Hepatocyte (in vitro differentiated cells): Measurements from ENCODE around the gene DNAH17. TPM values are rescaled to one million over a fixed set of nuclear protein-coding genes. Genes with fewer than 3 reads are reported as not detected.

Experiments
- DNase-seq: peaks from one replicate; pipeline ENCODE4 v3.0.0-alpha.2; 2016; ENCODE audit warnings: low spot score
- H2AFZ ChIP-seq: fragments of 200-600 bp; sonication (generic); 2 replicates; pipeline ENCODE4 v1.6.0; 2016; ENCODE audit warnings: antibody characterized with exemption, mild to moderate bottlenecking
- H3K27ac ChIP-seq: fragments of 200-600 bp; sonication (generic); 2 replicates; pipeline ENCODE4 v1.5.1; 2016; ENCODE audit warnings: mild to moderate bottlenecking
- H3K27me3 ChIP-seq: fragments of 200-600 bp; sonication (generic); 2 replicates; pipeline ENCODE4 v1.6.1; 2016
- H3K36me3 ChIP-seq: fragments of 200-600 bp; sonication (generic); replicated peaks from 2 replicates; pipeline ENCODE4 v1.5.1; 2016; ENCODE audit warnings: low read depth; ENCODE audit not compliant: insufficient read depth
- H3K4me1 ChIP-seq: fragments of 200-600 bp; sonication (generic); 2 replicates; pipeline ENCODE4 v1.5.1; 2016; ENCODE audit warnings: mild to moderate bottlenecking, moderate library complexity; ENCODE audit not compliant: insufficient read depth
- H3K4me2 ChIP-seq: fragments of 200-600 bp; sonication (generic); 2 replicates; pipeline ENCODE4 v1.6.0; 2016
- H3K4me3 ChIP-seq: fragments of 200-600 bp; sonication (generic); 2 replicates; pipeline ENCODE4 v1.5.1; 2016; ENCODE audit warnings: mild to moderate bottlenecking
- H3K79me2 ChIP-seq: fragments of 200-600 bp; sonication (generic); 2 replicates; pipeline ENCODE4 v1.6.0; 2017; ENCODE audit warnings: mild to moderate bottlenecking
- H3K9me2 ChIP-seq: fragments of 200-600 bp; sonication (generic); replicated peaks from 2 replicates; pipeline ENCODE4 v1.6.0; 2017; ENCODE audit warnings: mild to moderate bottlenecking; ENCODE audit not compliant: insufficient read depth
- H3K9me3 ChIP-seq: fragments of 200-600 bp; sonication (generic); 2 replicates; pipeline ENCODE4 v1.5.1; 2016; ENCODE audit warnings: low read depth, mild to moderate bottlenecking
- H4K20me1 ChIP-seq: fragments of 200-600 bp; sonication (generic); 2 replicates; pipeline ENCODE4 v1.6.0; 2016; ENCODE audit warnings: mild to moderate bottlenecking; ENCODE audit not compliant: insufficient read depth, poor library complexity, severe bottlenecking
- EZH2 ChIP-seq: fragments of 200-600 bp; sonication (generic); IDR thresholded peaks from 2 replicates; pipeline ENCODE4 v1.6.1; 2016; ENCODE audit warnings: antibody characterized with exemption, mild to moderate bottlenecking, borderline replicate concordance
- EZH2phosphoT487 ChIP-seq: fragments of 200-600 bp; sonication (generic); IDR thresholded peaks from one replicate; pipeline ENCODE4 v1.6.1; 2018; ENCODE audit warnings: antibody characterized with exemption, mild to moderate bottlenecking, low read depth, moderate library complexity; ENCODE audit not compliant: unreplicated experiment, severe bottlenecking
- WGBS: methylation state at CpG from one replicate; pipeline ENCODE4 v1.1.6; 2016; ENCODE audit warnings: low lambda C conversion rate; ENCODE audit errors: missing lambda C conversion rate; 5-methylcytosine and 5-hydroxymethylcytosine counted together
- polyA plus RNA-seq: library from polyadenylated mRNA; unstranded; fragments of >200 nt; fragmentation: Nextera tagmentation; extraction: Ambion mirVana; gene quantifications from 2 replicates; pipeline ENCODE4 v1.2.1, GENCODE V29; 2016
- total RNA-seq: library from RNA; depleted of rRNA; stranded (reverse); fragments of >200 nt; gene quantifications from 2 replicates; pipeline ENCODE4 v1.2.3, GENCODE V29; 2014
- TF ChIP-seq, protein P1 (sequence below): fragments of 200-600 bp; sonication (generic); IDR thresholded peaks from 2 replicates; pipeline ENCODE4 v1.5.1; 2016; ENCODE audit warnings: antibody characterized with exemption, mild to moderate bottlenecking; ENCODE audit not compliant: poor library complexity

DNAH17 gene
- total and polyA plus RNA-seq, 2 experiments from 2014 or later, result 0.20 to 1.5 TPM

DNA sequence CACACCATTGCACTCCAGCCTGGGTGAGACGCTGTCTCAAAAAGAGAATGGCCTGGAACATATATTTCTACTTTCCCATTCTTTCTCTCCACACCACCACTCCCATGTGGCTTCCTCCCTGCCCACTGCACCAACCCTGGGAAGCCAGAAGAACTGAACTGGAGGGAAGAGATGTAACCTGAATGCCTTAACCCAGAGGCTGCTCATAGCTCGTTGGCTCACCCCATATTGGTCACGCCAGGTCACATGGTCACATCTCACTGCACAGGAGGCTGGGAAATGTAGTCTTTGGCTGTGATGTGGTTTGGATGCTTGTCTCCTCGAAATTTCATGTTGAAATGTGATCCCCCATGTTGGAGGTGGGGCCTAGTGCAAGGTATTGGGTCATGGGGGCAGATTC, 5.9 kb upstream of the DNAH17 start:
- no peaks in the 10 kb centered on the region for H3K79me2 ChIP-seq
- no peaks in the 10 kb centered on the region for H3K9me2 ChIP-seq
- DNase-seq, result no peak
- H2AFZ ChIP-seq, result no peak overlapping the region
- no peaks in the 10 kb centered on the region for H3K9me3 ChIP-seq
- no peaks in the 10 kb centered on the region for H4K20me1 ChIP-seq
- H3K36me3 ChIP-seq, result no peaks in the 10 kb centered on the region
- WGBS, result 55% methylated on average over 4 of the region's 4 CpGs
- H3K4me1 ChIP-seq, result no peaks in the 10 kb centered on the region
- H3K4me3 ChIP-seq, result no peak overlapping the region
- TF ChIP-seq, protein P1, sequence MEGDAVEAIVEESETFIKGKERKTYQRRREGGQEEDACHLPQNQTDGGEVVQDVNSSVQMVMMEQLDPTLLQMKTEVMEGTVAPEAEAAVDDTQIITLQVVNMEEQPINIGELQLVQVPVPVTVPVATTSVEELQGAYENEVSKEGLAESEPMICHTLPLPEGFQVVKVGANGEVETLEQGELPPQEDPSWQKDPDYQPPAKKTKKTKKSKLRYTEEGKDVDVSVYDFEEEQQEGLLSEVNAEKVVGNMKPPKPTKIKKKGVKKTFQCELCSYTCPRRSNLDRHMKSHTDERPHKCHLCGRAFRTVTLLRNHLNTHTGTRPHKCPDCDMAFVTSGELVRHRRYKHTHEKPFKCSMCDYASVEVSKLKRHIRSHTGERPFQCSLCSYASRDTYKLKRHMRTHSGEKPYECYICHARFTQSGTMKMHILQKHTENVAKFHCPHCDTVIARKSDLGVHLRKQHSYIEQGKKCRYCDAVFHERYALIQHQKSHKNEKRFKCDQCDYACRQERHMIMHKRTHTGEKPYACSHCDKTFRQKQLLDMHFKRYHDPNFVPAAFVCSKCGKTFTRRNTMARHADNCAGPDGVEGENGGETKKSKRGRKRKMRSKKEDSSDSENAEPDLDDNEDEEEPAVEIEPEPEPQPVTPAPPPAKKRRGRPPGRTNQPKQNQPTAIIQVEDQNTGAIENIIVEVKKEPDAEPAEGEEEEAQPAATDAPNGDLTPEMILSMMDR, result no peak
- TF ChIP-seq EZH2 (no peak), EZH2phosphoT487 (no peak)
- H3K27ac ChIP-seq, result no peak overlapping the region
- H3K27me3 ChIP-seq, result no peaks in the 10 kb centered on the region
- H3K4me2 ChIP-seq, result no peak overlapping the region

DNA sequence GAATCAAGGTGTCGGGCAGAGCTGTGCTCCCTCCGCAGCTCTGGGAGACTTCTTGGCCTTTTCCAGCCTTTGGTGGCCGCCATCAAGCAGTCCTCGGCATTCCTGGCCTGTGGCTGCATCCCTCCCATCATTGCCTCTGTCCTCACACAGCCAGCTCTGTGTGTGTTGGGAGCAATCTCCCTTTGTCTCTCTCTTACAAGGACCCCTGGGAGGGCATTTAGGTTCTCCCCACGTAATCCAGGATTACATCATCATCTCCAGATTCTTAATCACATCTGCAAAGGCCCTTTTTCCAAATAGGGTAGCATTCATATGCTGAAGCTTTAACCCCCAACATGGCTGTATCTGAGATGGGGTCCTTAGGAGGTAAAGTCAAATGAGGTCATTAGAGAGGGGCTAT, 4.1 kb upstream of the DNAH17 start:
- no peaks in the 10 kb centered on the region for H3K79me2 ChIP-seq
- no peak overlapping the region for H2AFZ ChIP-seq
- no peak overlapping the region for H3K4me3 ChIP-seq
- TF ChIP-seq, protein P1, result no peak
- TF ChIP-seq EZH2, result no peak
- TF ChIP-seq EZH2phosphoT487, result no peak
- H3K4me2 ChIP-seq, result no peak overlapping the region
- no peaks in the 10 kb centered on the region for H3K9me3 ChIP-seq
- no peaks in the 10 kb centered on the region for H4K20me1 ChIP-seq
- no peaks in the 10 kb centered on the region for H3K27me3 ChIP-seq
- no peak overlapping the region for H3K27ac ChIP-seq
- no peaks in the 10 kb centered on the region for H3K36me3 ChIP-seq
- no peaks in the 10 kb centered on the region for H3K4me1 ChIP-seq
- no peaks in the 10 kb centered on the region for H3K9me2 ChIP-seq
- 76% methylated on average over 5 of the region's 5 CpGs for WGBS
- no peak for DNase-seq

DNA sequence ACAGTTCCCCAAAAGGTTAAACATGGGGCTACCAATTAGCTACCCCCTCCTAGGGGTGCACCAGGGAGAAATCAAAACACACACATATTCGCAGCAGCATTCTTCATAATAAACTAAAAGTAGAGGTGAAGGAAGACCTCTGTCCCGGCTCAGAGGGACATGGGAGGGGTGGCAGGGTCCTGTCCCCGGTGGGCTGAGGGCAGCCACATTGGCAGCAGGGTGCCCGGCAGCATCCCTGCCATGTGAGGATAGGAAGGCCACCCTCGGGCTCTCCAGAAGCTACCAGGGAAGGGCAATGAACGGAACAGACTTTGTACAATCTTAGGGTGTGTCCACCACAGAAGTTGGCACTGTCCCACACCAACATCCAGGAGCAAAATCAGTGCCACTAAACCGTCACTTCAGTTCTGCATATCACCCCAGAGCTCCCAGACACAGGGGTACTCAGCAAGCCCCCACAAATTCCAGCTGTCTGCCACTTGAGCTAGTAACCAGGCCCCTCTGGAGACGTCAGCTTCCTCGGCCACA, 3.1 kb upstream of the DNAH17 start:
- no peaks in the 10 kb centered on the region for H3K4me1 ChIP-seq
- no peaks in the 10 kb centered on the region for H3K79me2 ChIP-seq
- H4K20me1 ChIP-seq, result no peaks in the 10 kb centered on the region
- H3K9me2 ChIP-seq, result no peaks in the 10 kb centered on the region
- H3K27me3 ChIP-seq, result no peaks in the 10 kb centered on the region
- no peak overlapping the region for H3K4me2 ChIP-seq
- WGBS, result 90% methylated on average over 9 of the region's 9 CpGs
- no peak overlapping the region for H3K4me3 ChIP-seq
- TF ChIP-seq EZH2 (no peak), EZH2phosphoT487 (no peak)
- TF ChIP-seq, protein P1, result no peak
- H3K27ac ChIP-seq, result no peak overlapping the region
- no peaks in the 10 kb centered on the region for H3K36me3 ChIP-seq
- no peak for DNase-seq
- no peaks in the 10 kb centered on the region for H3K9me3 ChIP-seq
- H2AFZ ChIP-seq, result no peak overlapping the region
